HG03175 (cell line): Measurements from ENCODE around the gene TMEM196.

Source experiments
- ATAC-seq: cut with Tn5 transposase; IDR thresholded peaks from one replicate; pipeline ENCODE4 v1.9.1; 2021; ENCODE audit warnings: mild to moderate bottlenecking, moderate library complexity; ENCODE audit not compliant: unreplicated experiment

The TMEM196 gene

GRCh38 chr7:19772841-19773760 lies at the start of gene TMEM196:
Gene TMEM196, minus strand, starts transcription at chr7:19773617. Its CDS starts 921 bp downstream, at chr7:19772696.
- ATAC-seq: no peak

GRCh38 chr7:19816128-19816527 lies 42.7 kb upstream of the TMEM196 start:
- ATAC-seq: no peak

- ATAC-seq: no peak
Observed at GRCh38 chr7:19815546-19815945, 42.1 kb upstream of the TMEM196 start.

DNA sequence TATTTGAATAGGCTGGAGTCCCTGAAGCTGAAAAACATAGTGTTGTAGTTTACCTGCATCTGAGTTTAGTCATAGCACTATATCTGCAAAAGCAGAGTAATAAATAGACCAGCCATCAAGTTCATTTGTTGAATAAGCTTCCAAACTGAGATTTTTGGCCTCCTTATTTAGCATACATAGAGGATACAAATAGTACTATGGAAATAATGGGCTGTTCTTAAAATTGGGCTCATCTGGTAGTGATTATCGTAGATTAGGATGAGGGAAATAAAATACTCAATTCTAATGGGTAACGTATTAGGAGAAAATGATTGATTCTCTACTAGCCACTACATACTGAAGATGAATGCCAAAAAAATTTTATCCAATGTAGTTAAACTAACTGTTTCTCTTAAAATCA lies 41.4 kb upstream of the TMEM196 start:
- ATAC-seq: no peak

DNA sequence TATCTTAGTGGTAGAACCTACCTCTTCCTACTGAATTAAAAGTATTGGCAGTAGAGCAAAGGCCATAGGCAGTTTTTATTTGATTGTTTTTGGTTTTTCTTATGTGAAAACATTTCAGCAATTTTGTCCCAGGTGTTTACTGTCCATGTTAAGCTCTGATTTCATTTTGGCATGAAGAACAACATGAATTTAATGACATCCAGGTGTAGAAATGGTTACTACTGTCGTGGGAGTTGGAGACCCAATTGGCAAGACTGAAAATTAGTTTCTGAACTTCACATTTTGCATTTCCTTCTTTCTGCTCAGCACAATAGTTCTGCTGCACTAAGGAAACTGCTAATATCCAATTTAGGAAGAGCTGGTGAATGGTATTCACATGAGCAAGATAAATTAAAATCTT lies 38.0 kb upstream of the TMEM196 start:
- ATAC-seq: no peak

- no peak for ATAC-seq
Observed at GRCh38 chr7:19798986-19799385, 25.6 kb upstream of the TMEM196 start.

- ATAC-seq: no peak
Observed at GRCh38 chr7:19783541-19783940, 10.1 kb upstream of the TMEM196 start.

GRCh38 chr7:19776981-19777380 lies 3.6 kb upstream of the TMEM196 start:
- no peak for ATAC-seq

- ATAC-seq: no peak
Observed at GRCh38 chr7:19775578-19775977, 2.2 kb upstream of the TMEM196 start.

DNA sequence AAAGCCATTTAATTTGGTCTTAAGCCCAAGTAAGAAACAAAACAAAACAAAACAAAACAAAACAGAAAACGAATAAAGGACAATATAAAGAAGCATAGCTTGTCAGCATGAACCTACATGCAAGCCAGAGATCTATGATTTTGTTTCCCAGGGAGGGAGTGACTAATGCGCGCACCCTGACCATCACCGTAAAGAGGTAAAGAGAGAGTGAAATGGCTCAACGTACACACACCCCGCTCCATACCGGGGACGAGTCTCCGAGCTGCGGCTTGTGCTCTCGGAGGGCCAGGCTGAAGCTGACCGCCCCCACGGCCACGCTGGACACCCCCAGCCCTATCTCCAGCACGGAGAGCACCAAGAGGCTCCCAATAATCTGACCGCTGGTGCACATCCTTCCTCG lies 1.1 kb downstream of the TMEM196 start:
- ATAC-seq: no peak

GRCh38 chr7:19762631-19763030 lies 10.8 kb downstream of the TMEM196 start:
- no peak for ATAC-seq

GRCh38 chr7:19754521-19755116 lies 18.8 kb downstream of the TMEM196 start:
- ATAC-seq: peak; percentile 38

DNA sequence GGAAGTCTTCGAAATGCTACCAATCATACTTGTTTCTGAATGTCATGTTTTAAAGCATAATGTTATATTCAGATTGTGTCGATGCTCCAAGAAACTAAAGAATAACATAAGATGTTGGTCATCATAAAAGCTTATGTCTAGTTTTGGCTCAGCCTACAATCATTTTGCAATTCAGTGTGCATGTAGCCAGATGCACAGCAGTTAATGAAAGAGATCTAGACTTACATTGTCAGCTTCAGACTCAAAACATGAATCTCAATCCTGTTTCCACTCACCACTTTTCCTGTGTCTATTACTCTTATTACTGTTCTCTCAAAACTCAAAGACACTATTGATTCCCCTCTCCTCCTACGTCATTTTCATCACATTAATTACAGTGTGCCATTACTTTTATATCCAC lies 21.4 kb downstream of the TMEM196 start:
- ATAC-seq: no peak

- ATAC-seq: no peak
Observed at GRCh38 chr7:19749658-19750057, 23.8 kb downstream of the TMEM196 start.

DNA sequence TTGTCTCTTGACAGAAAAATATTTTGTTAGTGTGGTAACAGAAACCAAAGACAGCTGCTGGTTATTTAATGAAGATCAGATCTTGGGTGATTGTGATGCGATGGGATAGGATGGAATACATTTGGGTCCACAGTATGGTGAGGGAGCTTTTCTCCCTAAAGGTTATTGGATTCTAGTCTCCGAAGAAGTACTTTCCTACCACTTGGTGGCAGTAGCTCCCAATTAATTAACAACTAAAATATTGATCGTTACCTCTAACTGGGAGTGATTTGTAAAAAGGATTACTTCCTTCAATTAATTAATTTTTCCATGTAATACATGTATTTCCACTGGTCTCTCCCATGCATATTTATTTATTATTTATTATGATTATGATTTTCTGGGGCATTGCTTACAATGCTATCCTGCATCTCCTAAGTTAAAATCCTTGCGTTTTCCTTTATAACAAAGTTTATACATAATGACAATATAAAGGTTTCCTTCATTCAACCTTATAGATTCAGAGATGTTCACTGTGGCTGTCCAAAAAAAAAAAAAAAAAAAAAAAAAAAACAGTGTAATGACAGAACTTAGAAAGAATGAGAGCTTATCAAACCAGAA lies 25.6 kb downstream of the TMEM196 start:
- ATAC-seq: no peak

- no peak for ATAC-seq
Observed at GRCh38 chr7:19744075-19744474, 29.3 kb downstream of the TMEM196 start.

DNA sequence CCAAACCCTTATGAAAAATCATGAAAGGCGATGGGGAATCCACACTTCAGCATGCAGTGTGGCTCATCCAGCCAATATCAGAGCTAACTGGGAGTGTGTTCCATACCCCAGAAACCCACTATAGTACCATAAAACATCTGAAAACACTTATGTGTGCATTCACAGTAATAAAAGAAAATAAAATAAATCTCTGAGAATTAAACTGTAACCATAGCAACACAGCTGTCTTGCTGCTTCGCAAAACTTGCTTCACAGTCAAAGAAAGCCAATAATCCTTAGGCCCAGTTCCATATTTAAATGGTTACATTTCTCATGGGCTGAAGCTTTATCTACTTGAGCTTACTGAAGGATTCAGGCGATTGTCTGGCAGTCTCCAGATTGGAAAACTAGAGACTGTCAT lies 44.7 kb downstream of the TMEM196 start:
- ATAC-seq: no peak

- ATAC-seq: no peak
Observed at GRCh38 chr7:19725770-19726169, 47.6 kb downstream of the TMEM196 start.

DNA sequence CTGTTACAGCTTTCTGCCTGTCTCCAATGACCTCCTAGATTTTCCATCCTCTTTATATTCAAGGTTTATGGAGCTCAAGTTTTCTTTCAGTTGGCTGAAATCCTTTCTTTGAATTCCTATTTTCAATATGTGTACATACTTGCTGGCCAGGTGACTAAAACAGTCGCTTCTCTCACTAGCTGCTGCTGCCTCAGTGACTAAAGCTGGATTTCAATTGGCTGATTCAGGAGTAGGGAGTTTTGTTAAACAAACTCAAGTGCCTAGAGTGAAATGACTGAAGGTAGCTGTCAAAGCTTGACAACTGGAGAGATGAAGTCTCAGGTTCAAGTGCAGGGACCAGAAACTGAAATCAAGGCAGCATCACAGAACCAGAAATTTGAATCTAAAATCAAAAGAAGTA lies 57.9 kb downstream of the TMEM196 start:
- no peak for ATAC-seq

GRCh38 chr7:19713676-19714075 lies 59.7 kb downstream of the TMEM196 start:
- ATAC-seq: peak; percentile 21

DNA sequence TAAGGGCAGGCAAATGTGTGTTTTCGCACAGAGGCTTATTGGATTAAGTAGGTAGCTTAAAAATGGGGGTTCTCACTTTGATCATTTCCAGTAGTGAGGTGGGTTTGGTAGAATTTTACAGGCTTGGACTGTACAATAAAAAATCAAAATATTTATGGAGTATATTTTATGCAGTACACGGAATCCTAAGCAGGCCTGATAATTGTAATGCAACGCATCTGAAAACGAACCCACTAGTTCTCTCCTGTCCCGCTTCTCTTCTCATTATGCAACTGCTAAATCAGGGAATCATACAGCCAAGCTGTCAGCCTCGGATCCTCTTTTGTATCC lies 64.2 kb downstream of the TMEM196 start:
- peak; percentile 2 for ATAC-seq
